ENCODE data around the gene FIGLA.

Gene FIGLA

GRCh38 chr2:70776266-70776665, 14.2 kb downstream of the FIGLA start:
- DNase-seq (ENCODE audit: low read depth in 1 of 2, low spot score in 1 of 2) = no peak

- DNase-seq (ENCODE audit: low read depth in 1 of 2, low spot score in 1 of 2) = no peak
These were observed 15.3 kb downstream of the FIGLA start for GRCh38 chr2:70775141-70775540.

- DNase-seq (ENCODE audit: low read depth in 1 of 2, low spot score in 1 of 2) = no peak
These were observed 17.8 kb downstream of the FIGLA start for GRCh38 chr2:70772486-70773155.

GRCh38 chr2:70771446-70771845, 19.0 kb downstream of the FIGLA start:
- DNase-seq (ENCODE audit: low read depth in 1 of 2, low spot score in 1 of 2) = no peak

GRCh38 chr2:70769450-70769849, 21.0 kb downstream of the FIGLA start:
- DNase-seq (ENCODE audit: low read depth in 1 of 2, low spot score in 1 of 2) = no peak

GRCh38 chr2:70768590-70769085, 21.8 kb downstream of the FIGLA start:
- DNase-seq (ENCODE audit: low read depth in 1 of 2, low spot score in 1 of 2) = no peak

GRCh38 chr2:70767699-70768589, 22.5 kb downstream of the FIGLA start, which contains the start of gene ADD2:
ADD2 (minus strand) TSS chr2:70768200; CDS start chr2:70706408, 61,792 bp downstream.
- peak in 1 of 2 donors; percentile 27 for DNase-seq (ENCODE audit: low read depth in 1 of 2, low spot score in 1 of 2)

- DNase-seq (ENCODE audit: low read depth in 1 of 2, low spot score in 1 of 2) = no peak
These were observed 23.3 kb downstream of the FIGLA start for GRCh38 chr2:70767079-70767698.

- DNase-seq (ENCODE audit: low read depth in 1 of 2, low spot score in 1 of 2) = no peak
These were observed 23.9 kb downstream of the FIGLA start for GRCh38 chr2:70766357-70767078.

GRCh38 chr2:70765507-70765906, 24.9 kb downstream of the FIGLA start:
- DNase-seq (ENCODE audit: low read depth in 1 of 2, low spot score in 1 of 2) = no peak

GRCh38 chr2:70759446-70759845, 31.0 kb downstream of the FIGLA start:
- DNase-seq (ENCODE audit: low read depth in 1 of 2, low spot score in 1 of 2) = no peak

GRCh38 chr2:70757966-70758365, 32.5 kb downstream of the FIGLA start:
- no peak for DNase-seq (ENCODE audit: low read depth in 1 of 2, low spot score in 1 of 2)

- no peak for DNase-seq (ENCODE audit: low read depth in 1 of 2, low spot score in 1 of 2)
These were observed 33.1 kb downstream of the FIGLA start for GRCh38 chr2:70757360-70757759.

GRCh38 chr2:70756128-70756527, 34.3 kb downstream of the FIGLA start:
- no peak for DNase-seq (ENCODE audit: low read depth in 1 of 2, low spot score in 1 of 2)

GRCh38 chr2:70753902-70754301, 36.5 kb downstream of the FIGLA start:
- no peak for DNase-seq (ENCODE audit: low read depth in 1 of 2, low spot score in 1 of 2)

GRCh38 chr2:70753031-70753430, 37.4 kb downstream of the FIGLA start:
- DNase-seq (ENCODE audit: low read depth in 1 of 2, low spot score in 1 of 2) = no peak

- no peak for DNase-seq (ENCODE audit: low read depth in 1 of 2, low spot score in 1 of 2)
These were observed 38.0 kb downstream of the FIGLA start for GRCh38 chr2:70752396-70752795.

- no peak for DNase-seq (ENCODE audit: low read depth in 1 of 2, low spot score in 1 of 2)
These were observed 38.6 kb downstream of the FIGLA start for GRCh38 chr2:70751881-70752280.

- DNase-seq (ENCODE audit: low read depth in 1 of 2, low spot score in 1 of 2) = no peak
These were observed 40.1 kb downstream of the FIGLA start for GRCh38 chr2:70750320-70750719.

- no peak for DNase-seq (ENCODE audit: low read depth in 1 of 2, low spot score in 1 of 2)
These were observed 42.2 kb downstream of the FIGLA start for GRCh38 chr2:70748002-70748784.

Data from stimulated activated CD4-positive, alpha-beta T cell treated with anti-CD3 and anti-CD28 coated beads, Interleukin-15, amount 100 ng/mL, for 1 hour (primary cell).